ENCODE measurements around the gene F13A1. TPM values are rescaled to one million over a fixed set of nuclear protein-coding genes. Genes with fewer than 3 reads are reported as not detected.

F13A1 gene
- polyA plus RNA-seq, 1 donor (not counting 4 experiments of a cell fraction or from before 2014, with no cell fraction given) = not detected

- DNase-seq (ENCODE audit: low read depth, low spot score) = no peak
- Histone ChIP-seq H3K4me1 (ENCODE audit: control insufficient read depth, extremely low read depth, insufficient read depth, low read length) (no peaks in the 10 kb centered on the region), H3K36me3 (ENCODE audit: control insufficient read depth in 2 of 2, extremely low read depth in 1 of 2, insufficient read depth in 2 of 2, low read length in 2 of 2) (no peaks in the 10 kb centered on the region), H4K20me1 (ENCODE audit: control insufficient read depth, extremely low read depth, insufficient read depth, low read length) (no peaks in the 10 kb centered on the region), H3K27ac (ENCODE audit: control insufficient read depth, insufficient read depth, low read length) (no peak overlapping the region), H3K79me2 (ENCODE audit: control insufficient read depth, insufficient read depth, low read length) (no peaks in the 10 kb centered on the region), H3K27me3 (ENCODE audit: control insufficient read depth, extremely low read depth, insufficient read depth, low read length) (no peaks in the 10 kb centered on the region), H3K4me3 (ENCODE audit: control insufficient read depth in 2 of 3, extremely low read depth in 1 of 3, insufficient read depth in 2 of 3, low read depth in 1 of 3, low read length in 3 of 3) (no peak overlapping the region), H2AFZ (ENCODE audit: control insufficient read depth, low read length) (no peak overlapping the region), H3K4me2 (ENCODE audit: control insufficient read depth, extremely low read depth, insufficient read depth, low read depth, low read length) (no peak overlapping the region), H3K9me1 (ENCODE audit: control insufficient read depth, extremely low read depth, insufficient read depth, low read length) (no peaks in the 10 kb centered on the region), H3K9ac (ENCODE audit: control insufficient read depth, extremely low read depth, insufficient read depth, low read length) (no peak overlapping the region), H3K9me3 (ENCODE audit: control insufficient read depth, low read depth, low read length) (no peaks in the 10 kb centered on the region)
- FAIRE-seq = no peak
- TF ChIP-seq CTCF (optimal IDR thresholded peaks at IDR 0.05 in 1 of 3, IDR thresholded peaks at IDR 0.05 in 1 of 3, conservative IDR thresholded peaks at IDR 0.05 in 1 of 3; ENCODE audit: extremely low read depth in 1 of 3, insufficient read depth in 2 of 3, low read length in 3 of 3) (no peak), EZH2 (IDR thresholded peaks at IDR 0.05; ENCODE audit: low read length) (no peak)
- dilution Hi-C loops (cut with MboI; ENCODE audit: extremely low pct_ligation_motif_present, low sequenced_read_pairs) = no loop called here
Measured at GRCh38 chr6:6256259-6256658, 64.2 kb downstream of the F13A1 start.

- Histone ChIP-seq H3K27me3 (ENCODE audit: control insufficient read depth, extremely low read depth, insufficient read depth, low read length) (no peaks in the 10 kb centered on the region), H3K79me2 (ENCODE audit: control insufficient read depth, insufficient read depth, low read length) (no peaks in the 10 kb centered on the region), H3K36me3 (ENCODE audit: control insufficient read depth in 2 of 2, extremely low read depth in 1 of 2, insufficient read depth in 2 of 2, low read length in 2 of 2) (no peaks in the 10 kb centered on the region), H3K4me1 (ENCODE audit: control insufficient read depth, extremely low read depth, insufficient read depth, low read length) (no peaks in the 10 kb centered on the region), H2AFZ (ENCODE audit: control insufficient read depth, low read length) (no peak overlapping the region), H4K20me1 (ENCODE audit: control insufficient read depth, extremely low read depth, insufficient read depth, low read length) (no peaks in the 10 kb centered on the region), H3K4me2 (ENCODE audit: control insufficient read depth, extremely low read depth, insufficient read depth, low read depth, low read length) (no peak overlapping the region), H3K9me1 (ENCODE audit: control insufficient read depth, extremely low read depth, insufficient read depth, low read length) (no peaks in the 10 kb centered on the region), H3K9me3 (ENCODE audit: control insufficient read depth, low read depth, low read length) (no peaks in the 10 kb centered on the region), H3K9ac (ENCODE audit: control insufficient read depth, extremely low read depth, insufficient read depth, low read length) (no peak overlapping the region), H3K4me3 (ENCODE audit: control insufficient read depth in 2 of 3, extremely low read depth in 1 of 3, insufficient read depth in 2 of 3, low read depth in 1 of 3, low read length in 3 of 3) (no peak overlapping the region), H3K27ac (ENCODE audit: control insufficient read depth, insufficient read depth, low read length) (no peak overlapping the region)
- FAIRE-seq = no peak
- TF ChIP-seq CTCF (optimal IDR thresholded peaks at IDR 0.05 in 1 of 3, IDR thresholded peaks at IDR 0.05 in 1 of 3, conservative IDR thresholded peaks at IDR 0.05 in 1 of 3; ENCODE audit: extremely low read depth in 1 of 3, insufficient read depth in 2 of 3, low read length in 3 of 3) (no peak), EZH2 (IDR thresholded peaks at IDR 0.05; ENCODE audit: low read length) (no peak)
- dilution Hi-C loops (cut with MboI; ENCODE audit: extremely low pct_ligation_motif_present, low sequenced_read_pairs) = no loop called here
- DNase-seq (ENCODE audit: low read depth, low spot score) = no peak
Measured at GRCh38 chr6:6251555-6252280, 68.7 kb downstream of the F13A1 start.

Measured in keratinocyte (primary cell).